ENCODE results near the gene CFAP70. TPM values are rescaled to one million over a fixed set of nuclear protein-coding genes. Genes with fewer than 3 reads are reported as not detected.

Gene CFAP70
- total RNA-seq, 1 experiment from 2014 or later = 0.39 TPM

DNA sequence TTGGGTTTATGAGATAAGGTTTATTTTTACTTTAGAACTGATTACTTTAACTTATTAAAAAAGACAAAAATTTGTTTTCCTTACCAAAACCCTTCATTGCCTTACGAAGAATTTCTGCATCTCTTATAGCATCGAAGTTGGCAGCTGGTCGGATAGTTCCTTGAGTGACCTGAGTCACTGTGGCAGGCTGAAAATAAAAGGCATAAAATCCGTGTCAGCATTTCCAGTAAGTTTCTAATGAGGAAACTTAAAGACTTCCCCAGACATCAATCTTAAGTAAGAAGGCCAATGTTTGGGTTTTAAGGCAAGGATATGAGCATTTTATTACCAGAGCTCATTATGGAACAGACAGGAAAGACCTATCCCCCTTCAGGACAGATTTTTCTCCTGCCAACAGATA, 29.6 kb upstream of the CFAP70 start:
- Histone ChIP-seq H3K36me3 (ENCODE audit: control insufficient read depth, insufficient read depth, low read length) (0 out of 2 replicates have a peak, but pooled peaks cover 1% of the 10 kb centered on the region), H3K27me3 (replicated peaks; ENCODE audit: control insufficient read depth, insufficient read depth, low read length) (no peaks in the 10 kb centered on the region), H3K4me3 (ENCODE audit: low read depth, low read length) (no peak overlapping the region), H3K4me1 (no peaks in the 10 kb centered on the region), H3K9me3 (no peaks in the 10 kb centered on the region)
- no peak for DNase-seq
- H3K4me3 Mint-ChIP-seq (ENCODE audit: unreplicated experiment) = no peak overlapping the region
- H3K27ac Mint-ChIP-seq (ENCODE audit: unreplicated experiment) = no peak overlapping the region
- no TSS peak for BruUV-seq (replicated peaks)
- no peaks in the 10 kb centered on the region for H3K27me3 Mint-ChIP-seq (ENCODE audit: insufficient read depth, unreplicated experiment)
- ChIA-PET POLR2A (no interaction called here), CTCF (no interaction called here)
- H3K9me3 Mint-ChIP-seq (ENCODE audit: unreplicated experiment) = no peaks in the 10 kb centered on the region
- peaks cover 91% of the 10 kb centered on the region for H3K36me3 Mint-ChIP-seq (ENCODE audit: insufficient read depth, unreplicated experiment)
- intact Hi-C loops (cut with micrococcal nuclease; ENCODE audit: unreplicated experiment) = no loop called here
- no peaks in the 10 kb centered on the region for H3K4me1 Mint-ChIP-seq (ENCODE audit: low read depth, unreplicated experiment)
- TF ChIP-seq, protein P1, sequence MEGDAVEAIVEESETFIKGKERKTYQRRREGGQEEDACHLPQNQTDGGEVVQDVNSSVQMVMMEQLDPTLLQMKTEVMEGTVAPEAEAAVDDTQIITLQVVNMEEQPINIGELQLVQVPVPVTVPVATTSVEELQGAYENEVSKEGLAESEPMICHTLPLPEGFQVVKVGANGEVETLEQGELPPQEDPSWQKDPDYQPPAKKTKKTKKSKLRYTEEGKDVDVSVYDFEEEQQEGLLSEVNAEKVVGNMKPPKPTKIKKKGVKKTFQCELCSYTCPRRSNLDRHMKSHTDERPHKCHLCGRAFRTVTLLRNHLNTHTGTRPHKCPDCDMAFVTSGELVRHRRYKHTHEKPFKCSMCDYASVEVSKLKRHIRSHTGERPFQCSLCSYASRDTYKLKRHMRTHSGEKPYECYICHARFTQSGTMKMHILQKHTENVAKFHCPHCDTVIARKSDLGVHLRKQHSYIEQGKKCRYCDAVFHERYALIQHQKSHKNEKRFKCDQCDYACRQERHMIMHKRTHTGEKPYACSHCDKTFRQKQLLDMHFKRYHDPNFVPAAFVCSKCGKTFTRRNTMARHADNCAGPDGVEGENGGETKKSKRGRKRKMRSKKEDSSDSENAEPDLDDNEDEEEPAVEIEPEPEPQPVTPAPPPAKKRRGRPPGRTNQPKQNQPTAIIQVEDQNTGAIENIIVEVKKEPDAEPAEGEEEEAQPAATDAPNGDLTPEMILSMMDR (IDR thresholded peaks at IDR 0.05; ENCODE audit: insufficient read depth in 1 of 2, low read depth in 1 of 2, low read length in 1 of 2, severe bottlenecking in 1 of 2, unreplicated experiment in 1 of 2) = no peak

DNA sequence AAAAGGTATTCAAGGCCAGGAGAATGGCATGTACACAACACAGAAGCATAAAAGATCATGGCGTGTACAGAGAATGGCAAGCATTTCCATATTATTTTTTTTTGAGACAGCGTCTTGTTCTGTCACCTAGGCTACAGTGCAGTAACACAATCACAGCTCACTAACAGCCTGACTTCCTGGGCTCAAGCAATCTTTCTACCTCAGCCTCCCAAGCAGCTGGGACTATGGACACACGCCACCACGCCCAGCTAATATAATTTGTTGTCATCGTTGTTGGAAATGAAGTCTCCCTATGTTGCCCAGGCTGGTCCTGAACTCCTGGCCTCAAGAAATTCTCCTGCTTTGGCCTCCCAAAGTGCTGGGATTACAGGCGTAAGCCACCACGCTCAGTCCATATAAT, 27.9 kb upstream of the CFAP70 start:
- no TSS peak for BruUV-seq (replicated peaks)
- Mint-ChIP-seq H3K36me3 (ENCODE audit: insufficient read depth, unreplicated experiment) (peaks cover 95% of the 10 kb centered on the region), H3K4me1 (ENCODE audit: low read depth, unreplicated experiment) (no peaks in the 10 kb centered on the region), H3K27me3 (ENCODE audit: insufficient read depth, unreplicated experiment) (no peaks in the 10 kb centered on the region), H3K9me3 (ENCODE audit: unreplicated experiment) (no peaks in the 10 kb centered on the region), H3K27ac (ENCODE audit: unreplicated experiment) (no peak overlapping the region), H3K4me3 (ENCODE audit: unreplicated experiment) (no peak overlapping the region)
- no peak for DNase-seq
- Histone ChIP-seq H3K9me3 (no peaks in the 10 kb centered on the region), H3K36me3 (ENCODE audit: control insufficient read depth, insufficient read depth, low read length) (peaks cover 4% of the 10 kb centered on the region; the same call in 1 of the 2 replicates), H3K4me1 (no peaks in the 10 kb centered on the region), H3K4me3 (ENCODE audit: low read depth, low read length) (no peak overlapping the region), H3K27me3 (replicated peaks; ENCODE audit: control insufficient read depth, insufficient read depth, low read length) (no peaks in the 10 kb centered on the region)
- intact Hi-C loops (cut with micrococcal nuclease; ENCODE audit: unreplicated experiment) = no loop called here
- TF ChIP-seq, protein P1 (IDR thresholded peaks at IDR 0.05; ENCODE audit: insufficient read depth in 1 of 2, low read depth in 1 of 2, low read length in 1 of 2, severe bottlenecking in 1 of 2, unreplicated experiment in 1 of 2) = no peak
- CTCF ChIA-PET = no interaction called here
- POLR2A ChIA-PET = no interaction called here

DNA sequence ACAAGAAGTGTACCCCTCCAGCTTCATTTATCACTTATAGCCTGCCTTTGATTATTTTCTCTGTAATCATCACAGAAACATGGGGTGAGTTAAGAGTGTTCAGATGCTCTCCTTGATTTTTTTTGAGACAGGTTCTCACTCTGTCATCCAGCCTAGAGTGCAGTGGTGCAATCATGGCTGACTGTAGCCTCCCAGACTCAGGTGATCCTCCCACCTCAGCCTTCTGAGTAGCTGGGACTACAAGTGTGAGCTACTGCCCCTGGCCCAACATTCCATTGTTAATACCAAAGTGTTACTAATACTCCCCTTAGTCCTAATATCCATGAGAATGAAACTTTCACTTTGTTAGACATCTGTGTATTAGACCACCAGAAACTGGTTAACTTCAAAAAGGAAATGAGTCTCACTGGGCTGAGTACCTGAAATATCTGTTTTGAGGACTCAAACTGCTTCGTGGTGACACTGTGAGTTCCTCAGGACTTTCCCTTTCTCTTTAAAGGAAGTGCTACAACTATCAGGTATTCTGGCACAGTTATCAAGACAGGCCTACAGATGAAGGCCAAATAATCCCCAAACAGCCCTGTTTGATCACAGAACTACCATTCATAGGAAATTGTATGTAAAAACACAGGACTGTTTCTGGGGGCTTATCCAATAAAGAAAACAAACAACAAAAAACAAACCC, 20.5 kb upstream of the CFAP70 start:
- BruUV-seq (replicated peaks) = no TSS peak
- CTCF ChIA-PET = no interaction called here
- peaks cover 6% of the 10 kb centered on the region for H3K36me3 ChIP-seq (ENCODE audit: control insufficient read depth, insufficient read depth, low read length)
- no peaks in the 10 kb centered on the region for H3K27me3 Mint-ChIP-seq (ENCODE audit: insufficient read depth, unreplicated experiment)
- TF ChIP-seq, protein P1 (IDR thresholded peaks at IDR 0.05; ENCODE audit: insufficient read depth in 1 of 2, low read depth in 1 of 2, low read length in 1 of 2, severe bottlenecking in 1 of 2, unreplicated experiment in 1 of 2) = no peak
- H3K4me1 ChIP-seq = no peaks in the 10 kb centered on the region
- H3K27me3 ChIP-seq (replicated peaks; ENCODE audit: control insufficient read depth, insufficient read depth, low read length) = no peaks in the 10 kb centered on the region
- intact Hi-C loops (cut with micrococcal nuclease; ENCODE audit: unreplicated experiment) = no loop called here
- no peaks in the 10 kb centered on the region for H3K9me3 ChIP-seq
- no peak for DNase-seq
- H3K27ac Mint-ChIP-seq (ENCODE audit: unreplicated experiment) = no peak overlapping the region
- no peak overlapping the region for H3K4me3 ChIP-seq (ENCODE audit: low read depth, low read length)
- H3K4me1 Mint-ChIP-seq (ENCODE audit: low read depth, unreplicated experiment) = no peaks in the 10 kb centered on the region
- peaks cover 85% of the 10 kb centered on the region for H3K36me3 Mint-ChIP-seq (ENCODE audit: insufficient read depth, unreplicated experiment)
- H3K9me3 Mint-ChIP-seq (ENCODE audit: unreplicated experiment) = no peaks in the 10 kb centered on the region
- POLR2A ChIA-PET = no interaction called here
- no peak overlapping the region for H3K4me3 Mint-ChIP-seq (ENCODE audit: unreplicated experiment)
